NCI-H748 (cell line): ENCODE results near the gene GPR137.

Experiments
- DNase-seq: peaks from one replicate; lab custom pipeline; 2025; ENCODE audit not compliant: unreplicated experiment; lab: John Stamatoyannopoulos, UW

GPR137 gene

DNA sequence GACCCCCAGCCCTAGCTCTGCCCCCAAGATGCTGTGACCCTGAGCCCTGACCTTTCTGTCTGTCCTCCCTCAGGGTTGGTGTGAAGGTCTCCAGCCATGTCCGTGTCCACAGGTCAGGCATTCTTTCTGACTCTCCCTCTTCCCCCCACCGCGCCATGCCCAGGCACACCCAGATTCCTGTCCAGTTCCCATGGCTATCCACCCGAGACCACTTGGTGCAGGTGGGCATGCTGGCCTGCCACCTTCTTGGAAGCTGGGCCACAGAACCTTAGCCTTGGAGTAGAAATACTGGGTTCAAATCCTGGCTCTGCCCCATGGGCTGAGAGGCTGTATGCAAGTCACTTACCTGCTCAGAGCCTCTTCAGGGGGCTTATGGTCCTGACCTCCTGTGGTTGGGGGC lies 36.6 kb upstream of the GPR137 start:
- DNase-seq = no peak

DNA sequence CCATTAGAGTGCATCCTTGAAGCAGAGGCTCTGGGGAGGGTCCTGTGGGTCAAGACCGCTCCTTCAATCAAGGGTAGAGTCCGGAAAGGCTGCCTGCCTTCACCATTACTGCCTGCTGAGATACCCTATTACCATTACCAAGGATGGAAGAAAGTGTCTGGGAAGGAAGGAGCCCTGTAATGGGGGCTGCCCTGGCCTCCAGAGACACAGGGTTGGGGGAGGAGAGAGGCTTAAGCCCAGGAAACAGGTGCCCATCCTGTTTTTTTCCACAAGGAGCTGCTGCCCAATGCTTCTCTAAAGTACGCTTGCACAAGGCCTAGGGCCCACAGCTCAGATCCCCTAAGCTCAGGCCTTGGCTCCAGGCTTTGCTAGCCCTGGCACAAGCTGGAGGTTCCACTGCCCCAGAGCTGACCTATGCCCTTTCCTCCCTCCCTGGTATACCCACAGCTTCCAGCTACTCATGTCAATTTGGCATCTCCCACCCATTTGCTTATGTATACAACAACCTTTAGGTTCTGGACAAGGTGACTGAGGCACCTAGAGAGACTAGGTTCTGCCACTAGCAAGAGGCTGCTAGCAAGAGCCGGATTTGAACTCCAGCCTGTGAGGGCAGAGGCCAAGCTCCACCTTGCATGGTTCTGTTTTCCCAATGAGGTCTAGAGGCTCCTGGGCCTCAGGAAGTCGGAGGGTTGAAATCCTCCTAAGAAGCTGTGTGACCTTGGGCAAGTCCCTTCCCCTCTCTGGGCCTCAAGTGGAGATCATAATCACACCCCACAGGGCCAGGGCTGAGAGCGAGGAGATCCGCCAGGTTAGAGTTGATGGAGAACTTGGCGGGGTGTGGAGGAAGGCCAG lies 35.9 kb upstream of the GPR137 start:
- DNase-seq = no peak

DNA sequence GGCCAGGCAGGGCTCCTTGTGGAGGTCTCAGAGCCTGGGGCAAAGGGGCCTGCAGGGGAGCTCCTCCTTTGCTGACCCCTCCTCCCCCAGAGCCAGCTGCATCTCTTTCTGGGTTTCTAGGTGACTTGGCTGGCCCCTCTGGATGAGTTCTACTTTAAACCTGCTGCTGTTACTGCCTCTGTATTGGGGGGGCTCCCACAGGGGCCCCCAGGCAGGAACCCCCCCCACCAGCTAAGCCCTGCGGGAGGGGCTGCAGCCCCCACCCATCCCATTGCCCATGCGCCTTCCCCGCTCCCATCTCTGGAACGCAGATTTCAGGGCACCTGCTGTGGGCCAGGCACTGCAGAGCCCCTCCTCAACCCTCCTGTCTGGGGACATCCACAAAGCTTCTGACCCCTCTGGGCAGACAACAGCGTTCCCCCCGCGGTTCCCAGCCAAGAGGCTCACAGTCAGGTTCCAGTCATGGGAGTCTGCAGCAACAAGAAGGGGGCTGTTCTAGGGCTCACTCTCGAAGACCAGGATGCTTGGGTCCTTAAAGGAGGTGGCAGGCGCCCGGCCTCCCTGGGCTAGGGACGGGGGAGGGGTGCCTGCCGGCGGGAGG lies 35.1 kb upstream of the GPR137 start:
- DNase-seq = peak; percentile 44

GRCh38 chr11:64251016-64251752 lies 34.5 kb upstream of the GPR137 start, which contains the start of gene PLCB3:
PLCB3 (plus strand) TSS chr11:64251530; CDS start chr11:64251650, 120 bp downstream.
- peak; percentile 66 for DNase-seq

DNA sequence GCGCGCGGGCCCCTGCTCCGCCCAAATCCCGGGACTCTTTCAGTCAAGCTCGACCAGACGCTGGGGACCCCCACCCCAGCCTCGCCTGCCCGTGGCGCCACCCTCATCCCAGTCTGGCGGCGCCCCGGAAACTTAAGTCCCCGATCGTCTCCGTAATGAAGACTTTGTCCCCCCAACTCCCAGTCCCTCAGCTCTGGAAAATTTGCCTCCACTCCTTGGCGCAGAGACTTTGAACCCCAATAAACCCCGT lies 34.0 kb upstream of the GPR137 start:
- no peak for DNase-seq

GRCh38 chr11:64252003-64252872 lies 33.4 kb upstream of the GPR137 start:
- peak; percentile 42 for DNase-seq

GRCh38 chr11:64253043-64253442 lies 32.6 kb upstream of the GPR137 start:
- no peak for DNase-seq

DNA sequence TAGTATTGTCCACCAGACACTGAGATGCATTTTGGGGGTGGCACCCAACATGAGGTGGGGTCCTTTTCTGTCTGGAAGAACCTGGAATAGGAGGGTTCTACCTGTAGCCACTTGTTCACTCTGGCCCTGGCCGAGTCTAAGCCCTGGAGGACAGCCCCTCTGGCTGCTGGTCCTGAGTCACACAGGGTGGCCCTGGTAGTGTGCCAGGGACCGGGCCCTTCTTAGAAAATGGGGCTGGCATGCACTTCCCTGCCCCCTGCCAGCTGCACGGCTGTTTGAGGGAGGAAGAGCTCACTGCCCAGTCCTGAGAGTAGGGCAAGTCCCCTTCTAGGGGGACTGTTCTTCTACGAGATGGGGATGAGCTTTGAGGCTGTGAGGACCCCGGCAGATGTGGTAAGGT lies 32.2 kb upstream of the GPR137 start:
- DNase-seq = no peak

GRCh38 chr11:64254326-64254725 lies 31.3 kb upstream of the GPR137 start:
- no peak for DNase-seq

GRCh38 chr11:64255135-64256128 lies 30.2 kb upstream of the GPR137 start:
- DNase-seq = no peak

GRCh38 chr11:64256300-64256699 lies 29.3 kb upstream of the GPR137 start:
- DNase-seq = no peak

DNA sequence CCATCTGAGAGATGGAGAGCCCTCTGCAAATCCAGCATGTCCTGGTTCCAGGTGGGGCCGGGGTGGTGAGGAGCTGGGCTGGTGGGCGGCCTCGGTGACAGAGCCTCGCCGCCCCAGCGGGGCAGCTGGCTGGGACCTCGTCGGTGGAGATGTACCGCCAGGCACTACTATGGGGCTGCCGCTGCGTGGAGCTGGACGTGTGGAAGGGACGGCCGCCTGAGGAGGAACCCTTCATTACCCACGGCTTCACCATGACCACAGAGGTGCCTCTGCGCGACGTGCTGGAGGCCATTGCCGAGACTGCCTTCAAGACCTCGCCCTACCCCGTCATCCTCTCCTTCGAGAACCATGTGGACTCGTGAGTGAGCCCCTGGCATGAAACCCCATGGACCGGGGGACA lies 27.3 kb upstream of the GPR137 start:
- no peak for DNase-seq

DNA sequence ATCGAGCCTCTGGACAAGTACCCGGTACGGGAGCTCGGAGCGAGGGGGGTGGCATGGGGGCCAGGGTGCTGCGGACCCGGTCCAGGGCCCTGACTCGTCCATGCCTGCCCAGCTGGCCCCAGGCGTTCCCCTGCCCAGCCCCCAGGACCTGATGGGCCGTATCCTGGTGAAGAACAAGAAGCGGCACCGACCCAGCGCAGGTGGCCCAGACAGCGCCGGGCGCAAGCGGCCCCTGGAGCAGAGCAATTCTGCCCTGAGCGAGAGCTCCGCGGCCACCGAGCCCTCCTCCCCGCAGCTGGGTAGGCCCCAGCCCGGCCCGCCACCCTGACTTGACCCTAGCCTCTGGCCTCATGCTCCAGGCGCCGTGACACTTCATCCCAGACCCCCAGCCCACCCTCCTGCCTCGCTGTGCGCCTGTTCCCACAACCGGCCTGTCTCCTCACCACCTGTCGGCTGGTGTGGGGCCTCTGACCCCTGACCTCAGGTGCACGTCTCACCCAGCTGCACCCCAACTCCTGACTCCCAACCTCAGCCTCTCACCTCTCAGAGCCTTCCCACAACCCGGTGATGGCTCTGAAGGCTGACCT lies 26.6 kb upstream of the GPR137 start:
- DNase-seq = no peak

- DNase-seq = no peak
These were observed 26.0 kb upstream of the GPR137 start for GRCh38 chr11:64259533-64260067.

GRCh38 chr11:64260147-64260708 lies 25.4 kb upstream of the GPR137 start:
- no peak for DNase-seq

DNA sequence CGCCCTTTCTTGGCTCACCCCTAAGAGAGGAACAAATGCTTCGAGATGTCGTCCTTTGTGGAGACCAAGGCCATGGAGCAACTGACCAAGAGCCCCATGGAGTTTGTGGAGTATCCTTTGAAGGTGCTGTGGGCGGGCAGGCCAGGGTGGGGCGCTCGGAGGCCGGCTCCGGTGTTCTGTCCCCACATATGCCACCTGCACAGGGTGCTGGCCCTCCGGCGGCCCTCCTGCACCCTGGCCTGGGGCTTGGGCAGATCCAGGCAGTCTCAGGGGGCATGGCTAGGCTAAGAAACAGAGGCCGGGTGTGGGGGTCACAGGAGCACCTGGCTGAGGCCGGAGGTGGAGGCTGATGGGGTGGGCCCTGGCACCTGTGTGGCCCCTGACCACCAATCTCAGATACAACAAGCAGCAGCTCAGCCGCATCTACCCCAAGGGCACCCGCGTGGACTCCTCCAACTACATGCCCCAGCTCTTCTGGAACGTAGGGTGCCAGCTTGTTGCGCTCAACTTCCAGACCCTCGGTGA lies 24.0 kb upstream of the GPR137 start:
- DNase-seq = no peak

DNA sequence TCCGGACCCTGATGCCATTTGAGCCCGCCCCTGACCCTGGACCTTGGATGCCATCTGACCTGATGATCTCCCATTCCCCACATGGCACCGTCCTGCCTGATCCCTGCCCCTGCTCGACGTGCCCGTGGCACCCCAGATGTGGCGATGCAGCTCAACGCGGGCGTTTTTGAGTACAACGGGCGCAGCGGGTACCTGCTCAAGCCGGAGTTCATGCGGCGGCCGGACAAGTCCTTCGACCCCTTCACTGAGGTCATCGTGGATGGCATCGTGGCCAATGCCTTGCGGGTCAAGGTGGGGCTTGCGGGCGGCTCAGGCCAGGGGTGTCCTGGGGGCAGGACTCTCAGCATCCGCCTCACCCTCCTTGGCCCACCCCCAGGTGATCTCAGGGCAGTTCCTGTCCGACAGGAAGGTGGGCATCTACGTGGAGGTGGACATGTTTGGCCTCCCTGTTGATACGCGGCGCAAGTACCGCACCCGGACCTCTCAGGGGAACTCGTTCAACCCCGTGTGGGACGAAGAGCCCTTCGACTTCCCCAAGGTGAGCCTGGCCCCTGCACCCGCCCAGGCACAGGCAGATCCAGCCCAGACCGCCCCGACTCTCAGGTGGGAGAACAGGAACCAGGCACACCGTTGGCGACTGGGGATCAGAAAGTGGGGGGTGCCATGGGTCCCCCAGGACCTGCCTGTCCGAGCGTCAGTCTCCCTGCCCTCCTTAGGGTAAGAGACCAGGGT lies 23.2 kb upstream of the GPR137 start:
- no peak for DNase-seq
